K562 (cell line): ENCODE measurements around the gene UHRF1. TPM values are rescaled to one million over a fixed set of nuclear protein-coding genes. Genes with fewer than 3 reads are reported as not detected.

Source experiments
- ARID1B ChIP-seq: fragments of 450-650 bp; IDR thresholded peaks from 2 replicates; pipeline ENCODE4 v1.6.1; 2016; ENCODE audit warnings: antibody characterized with exemption, mild to moderate bottlenecking, inconsistent platforms
- CBFA2T3 ChIP-seq: fragments of 450-650 bp; IDR thresholded peaks from 2 replicates; pipeline ENCODE4 v1.6.1; 2017
- CBX3 ChIP-seq, 2 experiments: IDR thresholded peaks; 1 replicate in 1 of 2; 2 replicates in 1 of 2; pipeline ENCODE4 v1.6.1; 2012; ENCODE audit warnings: inconsistent platforms in 2 of 2, low read length in 2 of 2, borderline replicate concordance in 1 of 2, control low read depth in 1 of 2
- CXXC5 ChIP-seq: fragments of 250-450 bp; sonication (Bioruptor Pico); IDR thresholded peaks from 2 replicates; pipeline ENCODE4 v1.8.0; 2022; ENCODE audit warnings: inconsistent platforms, mild to moderate bottlenecking, moderate library complexity
- EP300 ChIP-seq: IDR thresholded peaks from 2 replicates; pipeline ENCODE4 v1.6.1; 2012; ENCODE audit warnings: low read length, improper control_type of control experiment
- FOXM1 ChIP-seq, 2 experiments: fragments of 450-650 bp in 1 of 2; sonication (generic) in 1 of 2; formaldehyde crosslinking in 1 of 2; IDR thresholded peaks; 2 replicates each; pipeline versions ENCODE4 v1.6.1 to v1.9.0; 2017 to 2022; ENCODE audit warnings: low read depth in 2 of 2, mild to moderate bottlenecking in 2 of 2, missing genetic modification reagents in 1 of 2, moderate library complexity in 1 of 2
- FUS ChIP-seq: fragments of 200-400 bp; formaldehyde crosslinking; optimal IDR thresholded peaks from 2 replicates; pipeline ENCODE3; 2017; ENCODE audit warnings: low read depth, low read length
- GTF2E2 ChIP-seq: fragments of 200-800 bp; sonication (Bioruptor generic); IDR thresholded peaks from 2 replicates; pipeline ENCODE4 v1.6.1; 2016; ENCODE audit warnings: missing genetic modification characterization, missing compliant biosample characterization
- HINFP ChIP-seq: fragments of 450-650 bp; conservative IDR thresholded peaks from 2 replicates; pipeline ENCODE4 v1.6.1; 2016; ENCODE audit warnings: missing genetic modification characterization, low read depth, mild to moderate bottlenecking, control low read depth, missing compliant biosample characterization
- MTA1 ChIP-seq: fragments of 450-650 bp; IDR thresholded peaks from 2 replicates; pipeline ENCODE4 v1.6.1; 2017; ENCODE audit warnings: borderline replicate concordance
- PATZ1 ChIP-seq: fragments of 250-450 bp; sonication (Bioruptor Pico); IDR thresholded peaks from 2 replicates; pipeline ENCODE4 v1.5.0; 2020; ENCODE audit warnings: mild to moderate bottlenecking, borderline replicate concordance
- PRMT5 ChIP-seq: sonication (generic); formaldehyde crosslinking; IDR thresholded peaks from 2 replicates; pipeline ENCODE4 v1.5.0; 2020; ENCODE audit warnings: missing genetic modification reagents
- PYGO2 ChIP-seq: fragments of 450-650 bp; IDR thresholded peaks from 2 replicates; pipeline ENCODE4 v1.6.1; 2016; ENCODE audit warnings: mild to moderate bottlenecking, missing genetic modification characterization, moderate library complexity, missing compliant biosample characterization
- SOX6 ChIP-seq: fragments of 450-650 bp; IDR thresholded peaks from 2 replicates; pipeline ENCODE4 v1.6.1; 2014; ENCODE audit warnings: mild to moderate bottlenecking
- TAL1 ChIP-seq: fragments of 450-650 bp; IDR thresholded peaks from 2 replicates; pipeline ENCODE4 v1.6.1; 2016; ENCODE audit warnings: mild to moderate bottlenecking
- UBTF ChIP-seq, 2 experiments: IDR thresholded peaks; 2 replicates each; pipeline ENCODE4 v1.6.1; 2012; ENCODE audit warnings: improper control_type of control experiment in 2 of 2, low read depth in 2 of 2, low read length in 2 of 2, borderline replicate concordance in 1 of 2
- XRCC4 ChIP-seq: IDR thresholded peaks from one replicate; pipeline ENCODE4 v1.6.1; 2011; ENCODE audit not compliant: insufficient read depth, insufficient read length; ENCODE audit errors: extremely low read depth
- ZBED1 ChIP-seq: IDR thresholded peaks from 2 replicates; pipeline ENCODE4 v1.6.1; 2014
- ZBTB9 ChIP-seq: fragments of 450-650 bp; formaldehyde crosslinking; IDR thresholded peaks from 2 replicates; pipeline ENCODE4 v1.4.0; 2020; ENCODE audit warnings: mild to moderate bottlenecking, moderate library complexity
- ZNF146 ChIP-seq: IDR thresholded peaks from one replicate; pipeline ENCODE4 v1.6.1; 2018; ENCODE audit warnings: missing compliant biosample characterization; ENCODE audit not compliant: unreplicated experiment
- ZNF395 ChIP-seq: fragments of 200-800 bp; sonication (Bioruptor generic); IDR thresholded peaks from 2 replicates; pipeline ENCODE4 v1.6.1; 2017; ENCODE audit warnings: missing genetic modification characterization, missing compliant biosample characterization
- ZNF583 ChIP-seq: fragments of 250-450 bp; sonication (Bioruptor Pico); IDR thresholded peaks from 2 replicates; pipeline ENCODE4 v1.4.0; 2020
- polyA plus RNA-seq, 8 experiments: library from polyadenylated mRNA; depleted of rRNA in 4 of 8; stranded (reverse) in 5 of 8; unstranded in 3 of 8; fragments of >200 nt; fragmentation: Nextera tagmentation in 2 of 8; fragmentation: Illumina TruSeq in 1 of 8; extraction: Ambion mirVana in 2 of 8; extraction: Trizol in 1 of 8; gene quantifications; 2 replicates each; pipeline versions ENCODE4 v1.2.1 to v1.2.3, GENCODE V29; 2011 to 2014; ENCODE audit warnings: inconsistent platforms in 1 of 8, missing spikeins in 1 of 8
- total RNA-seq, 7 experiments: library from RNA; depleted of rRNA in 6 of 7; stranded (reverse); fragments of >200 nt in 6 of 7; fragmentation: Illumina TruSeq in 2 of 7; extraction: Trizol in 2 of 7; gene quantifications; 2 replicates each; pipeline versions ENCODE4 v1.2.1 to v1.2.3, GENCODE V29; 2011 to 2021; ENCODE audit warnings: low replicate concordance in 1 of 7

UHRF1 gene
- total and polyA plus RNA-seq, 9 of the 15 experiments (the other 6 are each of a cell fraction or from before 2014, with no cell fraction given), result 6.0 to 101 (median 30.9) TPM

GRCh38 chr19:4987256-4987655 is 78.0 kb downstream of the UHRF1 start (continued):
- TF ChIP-seq SOX6 (peak; percentile 22; the same call in 1 of the 2 replicates), FOXM1 (IDR thresholded peaks at IDR 0.05; ENCODE audit: low read depth) (no peak), FOXM1 (CRISPR knock-in tag; IDR thresholded peaks at IDR 0.05; ENCODE audit: low read depth) (no peak), EP300 (0 out of 2 replicates have a peak, but pooled peaks have one; percentile 29), ZNF583 (CRISPR knock-in tag) (no peak), PYGO2 (tag) (no peak), UBTF (IDR thresholded peaks at IDR 0.05; ENCODE audit: borderline replicate concordance in 1 of 2, low read depth in 2 of 2, low read length in 2 of 2) (no peak), XRCC4 (no peak), HINFP (tag) (no peak), CBX3 (IDR thresholded peaks at IDR 0.05; ENCODE audit: borderline replicate concordance in 1 of 2, low read length in 2 of 2) (no peak), ZBTB9 (CRISPR knock-in tag) (no peak), TAL1 (peak; percentile 47), ZNF395 (CRISPR knock-in tag) (no peak), ZBED1 (no peak), ARID1B (peak; percentile 79), ZNF146 (no peak), PATZ1 (no peak), PRMT5 (CRISPR knock-in tag) (no peak), FUS (no peak), GTF2E2 (tag) (no peak), MTA1 (0 out of 2 replicates have a peak, but pooled peaks have one; percentile 41), CXXC5 (CRISPR knock-in tag) (peak; percentile 48; the same call in 1 of the 2 replicates), CBFA2T3 (peak; percentile 78)
